NT2/D1 (cell line): Measurements from ENCODE around the gene LRRN3.

Experiments
- SUZ12 ChIP-seq: IDR thresholded peaks from 2 replicates; pipeline ENCODE4 v1.6.1; 2011; ENCODE audit not compliant: insufficient read length, insufficient read depth; ENCODE audit errors: extremely low read depth
- YY1 ChIP-seq: IDR thresholded peaks from 2 replicates; pipeline ENCODE4 v1.6.1; 2011; ENCODE audit not compliant: insufficient read length, insufficient read depth

DNA sequence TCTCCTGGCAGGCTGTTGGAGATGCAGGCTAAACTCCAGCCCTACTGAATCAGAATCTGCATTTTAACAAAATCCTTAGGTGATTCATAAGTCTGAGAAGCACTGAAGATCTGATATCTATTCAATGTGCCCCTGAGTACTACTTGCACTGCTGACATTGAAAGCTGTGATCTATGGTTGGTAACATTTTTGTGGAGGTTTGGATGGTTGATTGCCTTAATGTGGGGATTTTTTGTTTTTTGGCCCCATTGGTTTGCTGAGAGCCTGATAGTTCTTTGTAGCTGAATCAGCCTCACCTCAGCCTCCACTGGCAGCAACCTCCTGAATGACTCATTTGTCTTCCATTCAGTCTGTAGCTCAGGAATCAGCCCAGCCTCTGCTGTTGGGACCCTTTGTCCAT lies 14.7 kb upstream of the LRRN3 start:
- TF ChIP-seq SUZ12 = no peak
- TF ChIP-seq YY1 = no peak
